Kidney (tissue), 14 donors: ENCODE measurements around the gene HECTD1. TPM values are rescaled to one million over a fixed set of nuclear protein-coding genes. Genes with fewer than 3 reads are reported as not detected.

Experiments
- DNase-seq, 5 donors: peaks; one replicate each; pipeline ENCODE4 v3.0.0-alpha.2; 2013 to 2020
- FAIRE-seq: peaks from 2 replicates; lab custom pipeline; 2012; peaks lifted over from hg19 to GRCh38; lab: Jason Lieb, UNC
- H3K27ac ChIP-seq, 2 donors: one replicate each; pipeline ENCODE4 v1.7.0; 2013; ENCODE audit warnings: low read depth in 2 of 2, low read length in 2 of 2, inconsistent platforms in 1 of 2
- H3K27me3 ChIP-seq: one replicate; pipeline ENCODE4 v1.7.1; 2013; ENCODE audit warnings: low read length, inconsistent platforms; ENCODE audit not compliant: control insufficient read depth, insufficient read depth
- H3K36me3 ChIP-seq, 3 donors: one replicate each; pipeline versions ENCODE4 v1.7.0 to v1.7.1; 2013; ENCODE audit warnings: low read length in 3 of 3, control low read depth in 1 of 3, inconsistent platforms in 1 of 3; ENCODE audit not compliant: insufficient read depth in 3 of 3, control insufficient read depth in 2 of 3
- H3K4me1 ChIP-seq, 3 donors: one replicate each; pipeline versions ENCODE4 v1.7.0 to v1.7.1; 2013; ENCODE audit warnings: low read length in 3 of 3, inconsistent platforms in 1 of 3, low read depth in 1 of 3; ENCODE audit not compliant: control insufficient read depth in 2 of 3, insufficient read depth in 2 of 3
- H3K4me3 ChIP-seq, 3 donors: one replicate each; pipeline versions ENCODE4 v1.7.0 to v1.8.1; 2013; ENCODE audit warnings: low read length in 3 of 3, control low read depth in 1 of 3, inconsistent platforms in 1 of 3
- H3K9ac ChIP-seq, 3 donors: one replicate each; pipeline versions ENCODE4 v1.7.0 to v1.7.1; 2013; ENCODE audit warnings: low read length in 3 of 3, control low read depth in 1 of 3, inconsistent platforms in 1 of 3
- H3K9me3 ChIP-seq, 3 donors: one replicate each; pipeline versions ENCODE4 v1.7.0 to v1.7.1; 2013; ENCODE audit warnings: low read length in 3 of 3, control low read depth in 1 of 3, inconsistent platforms in 1 of 3; ENCODE audit not compliant: control insufficient read depth in 2 of 3, insufficient read depth in 1 of 3
- CTCF ChIP-seq: IDR thresholded peaks from 3 replicates; pipeline ENCODE4 v1.5.1; 2012; ENCODE audit warnings: mild to moderate bottlenecking, moderate library complexity, borderline replicate concordance; ENCODE audit not compliant: insufficient read depth; ENCODE audit errors: extremely low read depth
- intact Hi-C: fragments of 100-400 bp; cut with DNase I; formaldehyde crosslinking; loops from one replicate; pipeline ENCODE4 v1.11.1; 2022
- polyA plus RNA-seq: library from polyadenylated mRNA; stranded (reverse); fragments of 350-450 nt; fragmentation: Illumina TruSeq; extraction: RNeasy Lipid Tissue Mini Kit (QIAGEN cat#74804); gene quantifications from one replicate; pipeline ENCODE4 v1.2.3, GENCODE V29; 2014; ENCODE audit warnings: low read depth, low replicate concordance; ENCODE audit not compliant: insufficient read depth
- total RNA-seq: library from RNA; stranded (reverse); fragmentation: NEBNext Ultra II Directional; extraction: Animal tissue kit (Norgen Biotek cat#: 25700); gene quantifications from one replicate; pipeline ENCODE4 v1.2.1, GENCODE V29; 2021
- donor health status: control.
- donor health status: control.
- donor health status: control.
- donor health status: control.
- donor health status: control.
- donor health status: DM: yes; HTN: yes; CAD: no.
- donor health status: Normal renal cell carcinoma (clear cell type).

Gene HECTD1
- total and polyA plus RNA-seq, 2 donors from 2014 or later, result 35.5 to 164 TPM

- Histone ChIP-seq H3K27me3 (no peaks in the 10 kb centered on the region), H3K36me3 (peaks cover 8 to 58% (median 17%) of the 10 kb centered on the region in 3 donors), H3K4me3 (no peak overlapping the region), H3K9me3 (no peaks in the 10 kb centered on the region), H3K27ac (no peak overlapping the region), H3K9ac (no peak overlapping the region), H3K4me1 (peaks cover 0 to 4% (median 0%) of the 10 kb centered on the region in 3 donors)
- no peak for TF ChIP-seq CTCF
- no peak for DNase-seq
- no peak for FAIRE-seq
- intact Hi-C loops, result no loop called here
Measured at GRCh38 chr14:31169877-31170276, 37.7 kb downstream of the HECTD1 start.

GRCh38 chr14:31167032-31167431 lies 40.6 kb downstream of the HECTD1 start:
- no peak for TF ChIP-seq CTCF
- DNase-seq, result no peak
- FAIRE-seq, result no peak
- Histone ChIP-seq H3K36me3 (peaks cover 4 to 55% (median 9%) of the 10 kb centered on the region in 3 donors), H3K27ac (no peak overlapping the region), H3K9me3 (no peaks in the 10 kb centered on the region), H3K9ac (no peak overlapping the region), H3K4me1 (peaks cover 0 to 4% (median 0%) of the 10 kb centered on the region in 3 donors), H3K27me3 (no peaks in the 10 kb centered on the region), H3K4me3 (no peak overlapping the region)
- intact Hi-C loops, result no loop called here

GRCh38 chr14:31166271-31166561 lies 41.4 kb downstream of the HECTD1 start:
- TF ChIP-seq CTCF, result no peak
- no peak for DNase-seq
- no peak overlapping the region for H3K4me3 ChIP-seq
- no peak overlapping the region for H3K9ac ChIP-seq
- H3K4me1 ChIP-seq, result peaks cover 0 to 4% (median 0%) of the 10 kb centered on the region in 3 donors
- peak overlapping the region; percentile 10 to 34 for H3K27ac ChIP-seq
- intact Hi-C loops, result no loop called here
- peaks cover 4 to 51% (median 9%) of the 10 kb centered on the region in 3 donors for H3K36me3 ChIP-seq
- FAIRE-seq, result no peak
- no peaks in the 10 kb centered on the region for H3K9me3 ChIP-seq
- no peaks in the 10 kb centered on the region for H3K27me3 ChIP-seq

GRCh38 chr14:31164115-31164514 lies 43.5 kb downstream of the HECTD1 start:
- Histone ChIP-seq H3K9me3 (no peaks in the 10 kb centered on the region), H3K4me1 (peaks cover 0 to 4% (median 0%) of the 10 kb centered on the region in 3 donors), H3K27me3 (no peaks in the 10 kb centered on the region), H3K36me3 (peaks cover 2 to 45% (median 8%) of the 10 kb centered on the region in 3 donors), H3K27ac (no peak overlapping the region), H3K9ac (no peak overlapping the region), H3K4me3 (no peak overlapping the region)
- intact Hi-C loops, result no loop called here
- no peak for FAIRE-seq
- no peak for TF ChIP-seq CTCF
- no peak for DNase-seq
